WTC11 (cell line): ENCODE measurements around the gene CYREN. TPM values are rescaled to one million over a fixed set of nuclear protein-coding genes. Genes with fewer than 3 reads are reported as not detected.

Source experiments
- ATAC-seq: fragments of 200-7000 bp; cut with Tn5 transposase; 2 replicates; pipeline ENCODE4 v1.10.0; 2021; ENCODE audit warnings: mild to moderate bottlenecking, moderate library complexity
- CTCF ChIA-PET: fragments of 300-600 bp; sonication (Branson Sonifier 250); formaldehyde crosslinking; loops from one replicate; lab custom pipeline; 2021; ENCODE audit warnings: antibody characterized with exemption; lab: Charles Lee
- POLR2A ChIA-PET: fragments of 350-600 bp; sonication (Branson Sonifier 250); formaldehyde crosslinking; loops from one replicate; lab custom pipeline; 2021; ENCODE audit warnings: antibody characterized with exemption; lab: Charles Lee
- DNase-seq: peaks from one replicate; pipeline ENCODE4 v3.0.0; 2021; ENCODE audit warnings: low spot score
- H3K27ac Mint-ChIP-seq: 2 replicates; pipeline ENCODE4 v1.8.0; 2021; ENCODE audit warnings: mixed read lengths
- H3K27me3 Mint-ChIP-seq: 2 replicates; pipeline ENCODE4 v1.8.0; 2021; ENCODE audit warnings: low read depth, mild to moderate bottlenecking, moderate library complexity, mixed read lengths
- H3K36me3 Mint-ChIP-seq: 2 replicates; pipeline ENCODE4 v1.8.0; 2021; ENCODE audit warnings: mixed read lengths
- H3K4me1 Mint-ChIP-seq: 2 replicates; pipeline ENCODE4 v1.8.0; 2022; ENCODE audit warnings: mixed read lengths
- H3K4me3 Mint-ChIP-seq: 2 replicates; pipeline ENCODE4 v1.8.0; 2021; ENCODE audit warnings: mild to moderate bottlenecking, moderate library complexity, mixed read lengths
- H3K9me3 Mint-ChIP-seq: 2 replicates; pipeline ENCODE4 v1.8.0; 2021; ENCODE audit warnings: mixed read lengths
- AFF4 ChIP-seq: sonication (generic); formaldehyde crosslinking; IDR thresholded peaks from 2 replicates; pipeline ENCODE4 v1.8.1; 2023; ENCODE audit warnings: mild to moderate bottlenecking, missing genetic modification reagents, borderline replicate concordance
- E2F4 ChIP-seq: sonication (generic); formaldehyde crosslinking; IDR thresholded peaks from 2 replicates; pipeline ENCODE4 v1.8.1; 2022; ENCODE audit warnings: low read depth, mild to moderate bottlenecking, moderate library complexity, missing genetic modification reagents, borderline replicate concordance
- EMX1 ChIP-seq: fragments of 250-450 bp; sonication (Bioruptor Pico); IDR thresholded peaks from 2 replicates; pipeline ENCODE4 v1.8.0; 2021; ENCODE audit warnings: mild to moderate bottlenecking
- ERG ChIP-seq: fragments of 250-450 bp; sonication (Bioruptor Pico); IDR thresholded peaks from 2 replicates; pipeline ENCODE4 v1.8.0; 2021; ENCODE audit warnings: mild to moderate bottlenecking
- FOXK1 ChIP-seq: sonication (generic); formaldehyde crosslinking; IDR thresholded peaks from 2 replicates; pipeline ENCODE4 v1.8.0; 2022; ENCODE audit warnings: mild to moderate bottlenecking, moderate library complexity, missing genetic modification reagents
- MXD4 ChIP-seq: fragments of 250-450 bp; sonication (Bioruptor Pico); IDR thresholded peaks from 2 replicates; pipeline ENCODE4 v1.8.0; 2021; ENCODE audit warnings: mild to moderate bottlenecking, moderate library complexity, borderline replicate concordance
- PREB ChIP-seq: sonication (generic); formaldehyde crosslinking; IDR thresholded peaks from 2 replicates; pipeline ENCODE4 v1.8.1; 2022; ENCODE audit warnings: mild to moderate bottlenecking, missing genetic modification reagents, moderate library complexity, borderline replicate concordance
- RORB ChIP-seq: fragments of 250-450 bp; sonication (Bioruptor Pico); IDR thresholded peaks from 2 replicates; pipeline ENCODE4 v1.9.0; 2021; ENCODE audit warnings: mild to moderate bottlenecking
- ZBTB43 ChIP-seq: sonication (generic); formaldehyde crosslinking; IDR thresholded peaks from 2 replicates; pipeline ENCODE4 v1.8.1; 2023; ENCODE audit warnings: mild to moderate bottlenecking, missing genetic modification reagents
- ZNF138 ChIP-seq: sonication (generic); formaldehyde crosslinking; conservative IDR thresholded peaks from 2 replicates; pipeline ENCODE4 v1.8.1; 2022; ENCODE audit warnings: mild to moderate bottlenecking, moderate library complexity, missing genetic modification reagents
- ZNF416 ChIP-seq: fragments of 250-450 bp; sonication (Bioruptor Pico); IDR thresholded peaks from 2 replicates; pipeline ENCODE4 v1.9.0; 2021; ENCODE audit warnings: mild to moderate bottlenecking, inconsistent platforms
- ZNF671 ChIP-seq: fragments of 250-450 bp; sonication (Bioruptor Pico); IDR thresholded peaks from 2 replicates; pipeline ENCODE4 v1.8.0; 2021; ENCODE audit warnings: mild to moderate bottlenecking
- total RNA-seq: library from RNA; stranded (reverse); gene quantifications from 3 replicates; pipeline ENCODE4 v1.2.3, GENCODE V29; 2021

The CYREN gene
- total RNA-seq, 1 experiment from 2014 or later, result 37.9 TPM

- Mint-ChIP-seq H3K4me3 (peak overlapping the region; percentile 90), H3K36me3 (peaks cover 52% of the 10 kb centered on the region), H3K9me3 (peaks cover 4% of the 10 kb centered on the region; the same call in 1 of the 2 replicates), H3K27me3 (no peaks in the 10 kb centered on the region), H3K27ac (peak overlapping the region; percentile 83), H3K4me1 (peaks cover 31% of the 10 kb centered on the region)
- TF ChIP-seq RORB (CRISPR knock-in tag), result no peak
- POLR2A ChIA-PET, result no interaction called here
- no peak for DNase-seq
- no peak for ATAC-seq
- CTCF ChIA-PET, result interaction anchor here (0.9 to 1.9 kb wide), 12 partner anchors 8 to 201 kb away, joined by 3 to 8 read pairs (median 4); partner anchors contain the start of genes AGBL3 and WDR91
These were observed 1.9 kb downstream of the CYREN start for GRCh38 chr7:135168489-135169140.

GRCh38 chr7:135168001-135168400 is 2.5 kb downstream of the CYREN start:
- POLR2A ChIA-PET, result no interaction called here
- Mint-ChIP-seq H3K4me3 (no peak overlapping the region), H3K9me3 (peaks cover 5% of the 10 kb centered on the region)

GRCh38 chr7:135167365-135167917 is 3.1 kb downstream of the CYREN start:
- no peak overlapping the region for H3K27ac Mint-ChIP-seq
- POLR2A ChIA-PET, result no interaction called here
- peaks cover 59% of the 10 kb centered on the region for H3K36me3 Mint-ChIP-seq
- peaks cover 11% of the 10 kb centered on the region for H3K9me3 Mint-ChIP-seq
- TF ChIP-seq PREB (no peak), ZBTB43 (CRISPR knock-in tag) (no peak)
- no peaks in the 10 kb centered on the region for H3K27me3 Mint-ChIP-seq
- DNase-seq, result no peak
- H3K4me3 Mint-ChIP-seq, result no peak overlapping the region
- H3K4me1 Mint-ChIP-seq, result peaks cover 31% of the 10 kb centered on the region
- CTCF ChIA-PET, result no interaction called here
- no peak for ATAC-seq

More at GRCh38 chr7:135168001-135168400, 2.5 kb downstream of the CYREN start:
- ATAC-seq (no peak), DNase-seq (no peak)
- CTCF ChIA-PET, result interaction anchor here (1.0 to 1.9 kb wide), 2 partner anchors 43 to 182 kb away, joined by 3 to 8 read pairs; partner anchors contain the start of genes AGBL3 and WDR91
- no peak overlapping the region for H3K27ac Mint-ChIP-seq
- peaks cover 31% of the 10 kb centered on the region for H3K4me1 Mint-ChIP-seq
- no peak for TF ChIP-seq RORB (CRISPR knock-in tag)
- no peak for TF ChIP-seq ERG (CRISPR knock-in tag)
- no peak for TF ChIP-seq AFF4 (CRISPR knock-in tag)
- no peak for TF ChIP-seq FOXK1 (CRISPR knock-in tag)
- no peak for TF ChIP-seq ZNF138
- no peak for TF ChIP-seq ZNF671
- TF ChIP-seq ZNF416 (CRISPR knock-in tag), result no peak
- TF ChIP-seq MXD4 (CRISPR knock-in tag), result no peak
- no peak for TF ChIP-seq E2F4 (CRISPR knock-in tag)
- TF ChIP-seq EMX1 (CRISPR knock-in tag), result no peak
- H3K36me3 Mint-ChIP-seq, result peaks cover 53% of the 10 kb centered on the region
- no peaks in the 10 kb centered on the region for H3K27me3 Mint-ChIP-seq
